ENCODE measurements around the gene HS6ST3.

- TF ChIP-seq CTCF (IDR thresholded peaks at IDR 0.05; ENCODE audit: poor library complexity), result no peak
- no peak for TF ChIP-seq EZH2 (IDR thresholded peaks at IDR 0.05; ENCODE audit: borderline replicate concordance)
These were observed 41.0 kb downstream of the HS6ST3 start for GRCh38 chr13:96130818-96131340.

All from hepatocyte (in vitro differentiated cells).